Heart left ventricle (tissue), 13 donors: Measurements from ENCODE around the gene SPTBN2.

ENCODE experiments used
- POLR2A ChIP-seq, 2 donors: fragments of 450-650 bp; IDR thresholded peaks; one replicate each; pipeline ENCODE4 v1.6.1; 2017; ENCODE audit warnings: antibody characterized with exemption in 2 of 2, mild to moderate bottlenecking in 2 of 2, moderate library complexity in 2 of 2
- TF ChIP-seq, protein P1 (sequence below), 12 donors: fragments of 200-600 bp; sonication (generic) in 4 of 12; IDR thresholded peaks; one replicate each; pipeline versions ENCODE4 v1.5.0 to v1.8.0; 2018 to 2022; ENCODE audit warnings: antibody characterized with exemption in 12 of 12, mild to moderate bottlenecking in 5 of 12
- donor health status: ischemic (EF 13 %, LVEDD 7.1; RV severe dilation, severe dysfunction).
- donor health status: DM: no; HTN: yes; CAD: no.
- donor health status: DM: no; HTN: no; CAD: no.
- donor health status: ischemic (EF 25% LVEDD 6.9; RV normal size, moderate dysfunction).
- donor health status: ischemic (EF 25% LVEDD 5.7; RV mildly dilated, moderate dysfunction).
- donor health status: ischemic (EF 35%, LVEDD 5.7; RV mildly dilated, moderate dysfunction).
- donor health status: nonischemic (EF 11% LVEDD 7.7; RV severe dilation, severe dysfunction).
- donor health status: DM: yes; HTN: yes; CAD: no.
- donor health status: PGD.
- donor health status: ischemic (EF 29% LVEDD 5.4; RV normal size, mild dysfunction).
- donor health status: nonischemic (EF 23%, LVEDD 6.1; RV moderate dilation, normal function).

DNA sequence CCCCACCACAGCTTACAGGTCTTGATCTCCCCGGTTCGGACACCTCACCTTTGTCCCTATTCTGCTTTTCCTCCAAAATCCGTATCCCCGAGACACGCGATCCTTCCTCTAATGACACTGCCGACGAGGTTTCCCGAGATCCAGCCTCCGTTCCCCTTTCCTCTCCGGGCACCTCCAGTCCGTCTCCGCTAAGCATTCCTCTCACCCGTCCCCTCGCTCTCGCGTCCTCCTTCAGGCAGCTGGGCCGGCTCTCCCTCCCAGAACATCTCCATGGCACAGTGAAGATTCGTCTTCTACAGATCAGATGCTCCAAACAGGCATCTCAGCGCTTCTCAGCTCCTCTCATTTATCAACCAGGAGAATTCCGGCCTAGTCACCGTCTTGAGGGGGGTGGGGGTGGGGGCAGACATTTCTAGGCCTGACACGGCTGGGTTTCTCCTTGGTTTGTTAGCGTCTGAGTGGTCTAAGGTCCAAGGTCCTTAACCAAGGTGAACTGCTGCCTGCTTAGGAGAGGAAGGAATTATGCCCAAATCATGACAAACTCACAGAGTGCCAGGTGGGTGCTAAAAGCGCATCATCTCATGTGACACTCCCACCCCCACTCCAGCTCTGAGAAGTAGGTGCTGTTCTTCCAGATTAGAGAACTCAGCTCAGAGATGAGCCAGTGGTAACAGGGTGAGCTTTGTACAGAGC lies at the start of gene SPTBN2:
- TF ChIP-seq, protein P1, sequence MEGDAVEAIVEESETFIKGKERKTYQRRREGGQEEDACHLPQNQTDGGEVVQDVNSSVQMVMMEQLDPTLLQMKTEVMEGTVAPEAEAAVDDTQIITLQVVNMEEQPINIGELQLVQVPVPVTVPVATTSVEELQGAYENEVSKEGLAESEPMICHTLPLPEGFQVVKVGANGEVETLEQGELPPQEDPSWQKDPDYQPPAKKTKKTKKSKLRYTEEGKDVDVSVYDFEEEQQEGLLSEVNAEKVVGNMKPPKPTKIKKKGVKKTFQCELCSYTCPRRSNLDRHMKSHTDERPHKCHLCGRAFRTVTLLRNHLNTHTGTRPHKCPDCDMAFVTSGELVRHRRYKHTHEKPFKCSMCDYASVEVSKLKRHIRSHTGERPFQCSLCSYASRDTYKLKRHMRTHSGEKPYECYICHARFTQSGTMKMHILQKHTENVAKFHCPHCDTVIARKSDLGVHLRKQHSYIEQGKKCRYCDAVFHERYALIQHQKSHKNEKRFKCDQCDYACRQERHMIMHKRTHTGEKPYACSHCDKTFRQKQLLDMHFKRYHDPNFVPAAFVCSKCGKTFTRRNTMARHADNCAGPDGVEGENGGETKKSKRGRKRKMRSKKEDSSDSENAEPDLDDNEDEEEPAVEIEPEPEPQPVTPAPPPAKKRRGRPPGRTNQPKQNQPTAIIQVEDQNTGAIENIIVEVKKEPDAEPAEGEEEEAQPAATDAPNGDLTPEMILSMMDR (IDR thresholded peaks at IDR 0.05): no peak
- TF ChIP-seq POLR2A (IDR thresholded peaks at IDR 0.05): no peak
